Hepatocyte (in vitro differentiated cells): ENCODE measurements around the gene UBE2J2.

Experiments used
- CTCF ChIP-seq: fragments of 200-600 bp; sonication (generic); IDR thresholded peaks from 2 replicates; pipeline ENCODE4 v1.5.1; 2016; ENCODE audit warnings: antibody characterized with exemption, mild to moderate bottlenecking; ENCODE audit not compliant: poor library complexity
- EZH2 ChIP-seq: fragments of 200-600 bp; sonication (generic); IDR thresholded peaks from 2 replicates; pipeline ENCODE4 v1.6.1; 2016; ENCODE audit warnings: antibody characterized with exemption, mild to moderate bottlenecking, borderline replicate concordance

- peak; percentile 18 for TF ChIP-seq CTCF
- TF ChIP-seq EZH2: no peak
Measured at GRCh38 chr1:1264868-1265272, 8.8 kb downstream of the UBE2J2 start.
